ENCODE results near the gene CDC42EP5. TPM values are rescaled to one million over a fixed set of nuclear protein-coding genes. Genes with fewer than 3 reads are reported as not detected.

Gene CDC42EP5
- total and polyA plus RNA-seq, 10 of the 15 experiments (the other 5 are each of a cell fraction or from before 2014, with no cell fraction given): 0.42 to 1.8 (median 1.4) TPM; not detected in 6

DNA sequence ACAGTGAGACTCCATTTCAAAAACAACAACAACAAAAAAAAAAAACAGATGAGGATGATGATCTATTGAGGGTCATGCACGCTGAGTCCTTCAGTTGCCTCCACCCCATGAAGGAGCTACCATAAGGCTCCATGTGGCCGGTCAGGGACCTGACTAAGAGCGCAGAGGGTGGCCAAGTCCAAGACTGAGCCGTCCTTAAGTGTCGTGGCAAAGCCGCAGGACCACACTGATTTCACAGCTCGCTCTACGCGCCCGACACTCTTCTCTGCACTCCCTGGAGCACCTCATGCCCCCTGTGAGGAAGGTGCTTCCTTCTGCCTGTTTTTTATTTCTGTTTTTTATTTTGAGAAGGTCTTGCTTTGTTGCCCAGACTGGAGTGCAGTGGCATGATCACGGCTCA lies 45.5 kb downstream of the CDC42EP5 start:
- intact Hi-C loops (cut with micrococcal nuclease; ENCODE audit: unreplicated experiment) (no loop called here), in situ Hi-C loops (cut with MboI) (no loop called here)
- Histone ChIP-seq H3K4me3 (no peak overlapping the region), H3K36me3 (ENCODE audit: control insufficient read depth in 2 of 2, insufficient read depth in 2 of 2, low read length in 1 of 2) (no peaks in the 10 kb centered on the region), H4K20me1 (ENCODE audit: control insufficient read depth, insufficient read depth) (no peaks in the 10 kb centered on the region; the same call in 1 of the 2 replicates), H3K9me3 (replicated peaks; ENCODE audit: control insufficient read depth, insufficient read depth, low read length) (no peaks in the 10 kb centered on the region), H2AFZ (ENCODE audit: control insufficient read depth, low read depth, low read length) (no peak overlapping the region), H3K79me2 (ENCODE audit: control insufficient read depth, insufficient read depth, low read length) (no peaks in the 10 kb centered on the region), H3K4me2 (ENCODE audit: control insufficient read depth, insufficient read depth) (no peak overlapping the region), H3K4me1 (ENCODE audit: control insufficient read depth, insufficient read depth, low read length) (no peaks in the 10 kb centered on the region), H3K27ac (ENCODE audit: control insufficient read depth, insufficient read depth) (no peak overlapping the region), H3K9ac (ENCODE audit: control insufficient read depth, insufficient read depth, low read length) (no peak overlapping the region), H3K27me3 (replicated peaks in 1 of 2; ENCODE audit: control insufficient read depth in 2 of 2, insufficient read depth in 2 of 2, low read length in 1 of 2) (no peaks in the 10 kb centered on the region; a peak in 1 of 4 replicates)
- ChIA-PET CTCF (no interaction called here), RAD21 (ENCODE audit: unreplicated experiment) (no interaction called here), POLR2A (no interaction called here), SMC1A (ENCODE audit: uncharacterized antibody, unreplicated experiment) (no interaction called here)
- no peak for DNase-seq (ENCODE audit: low read depth, low spot score)
- WGBS (ENCODE audit: insufficient coverage, insufficient replicate concordance, low lambda C conversion rate, missing lambda C conversion rate): 75% methylated on average over 11 of the region's 11 CpGs
- no peak for FAIRE-seq
- TF ChIP-seq NR2C2 (IDR thresholded peaks at IDR 0.05; ENCODE audit: borderline replicate concordance, control insufficient read depth, insufficient read length, low read depth): no peak
- no peak for TF ChIP-seq BRCA1 (IDR thresholded peaks at IDR 0.05; ENCODE audit: low read depth, low read length)
- TF ChIP-seq RAD21 (IDR thresholded peaks at IDR 0.05; ENCODE audit: insufficient read depth, low read depth, low read length): no peak
- no peak for TF ChIP-seq CHD4 (IDR thresholded peaks at IDR 0.05)
- TF ChIP-seq ZNF217 (IDR thresholded peaks at IDR 0.05): no peak
- TF ChIP-seq, protein P1, sequence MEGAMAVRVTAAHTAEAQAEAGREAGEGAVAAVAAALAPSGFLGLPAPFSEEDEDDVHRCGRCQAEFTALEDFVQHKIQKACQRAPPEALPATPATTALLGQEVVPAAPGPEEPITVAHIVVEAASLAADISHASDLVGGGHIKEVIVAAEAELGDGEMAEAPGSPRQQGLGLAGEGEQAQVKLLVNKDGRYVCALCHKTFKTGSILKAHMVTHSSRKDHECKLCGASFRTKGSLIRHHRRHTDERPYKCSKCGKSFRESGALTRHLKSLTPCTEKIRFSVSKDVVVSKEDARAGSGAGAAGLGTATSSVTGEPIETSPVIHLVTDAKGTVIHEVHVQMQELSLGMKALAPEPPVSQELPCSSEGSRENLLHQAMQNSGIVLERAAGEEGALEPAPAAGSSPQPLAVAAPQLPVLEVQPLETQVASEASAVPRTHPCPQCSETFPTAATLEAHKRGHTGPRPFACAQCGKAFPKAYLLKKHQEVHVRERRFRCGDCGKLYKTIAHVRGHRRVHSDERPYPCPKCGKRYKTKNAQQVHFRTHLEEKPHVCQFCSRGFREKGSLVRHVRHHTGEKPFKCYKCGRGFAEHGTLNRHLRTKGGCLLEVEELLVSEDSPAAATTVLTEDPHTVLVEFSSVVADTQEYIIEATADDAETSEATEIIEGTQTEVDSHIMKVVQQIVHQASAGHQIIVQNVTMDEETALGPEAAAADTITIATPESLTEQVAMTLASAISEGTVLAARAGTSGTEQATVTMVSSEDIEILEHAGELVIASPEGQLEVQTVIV (IDR thresholded peaks at IDR 0.05; ENCODE audit: borderline replicate concordance, partially characterized antibody): no peak
- no peak for TF ChIP-seq IRF4 (IDR thresholded peaks at IDR 0.05; ENCODE audit: low read depth, low read length)
- no peak for TF ChIP-seq TBL1XR1 (IDR thresholded peaks at IDR 0.05; ENCODE audit: low read depth, low read length)
- no peak for TF ChIP-seq PAX5 (IDR thresholded peaks at IDR 0.05; ENCODE audit: borderline replicate concordance, low read depth, low read length)
- TF ChIP-seq, protein P2, sequence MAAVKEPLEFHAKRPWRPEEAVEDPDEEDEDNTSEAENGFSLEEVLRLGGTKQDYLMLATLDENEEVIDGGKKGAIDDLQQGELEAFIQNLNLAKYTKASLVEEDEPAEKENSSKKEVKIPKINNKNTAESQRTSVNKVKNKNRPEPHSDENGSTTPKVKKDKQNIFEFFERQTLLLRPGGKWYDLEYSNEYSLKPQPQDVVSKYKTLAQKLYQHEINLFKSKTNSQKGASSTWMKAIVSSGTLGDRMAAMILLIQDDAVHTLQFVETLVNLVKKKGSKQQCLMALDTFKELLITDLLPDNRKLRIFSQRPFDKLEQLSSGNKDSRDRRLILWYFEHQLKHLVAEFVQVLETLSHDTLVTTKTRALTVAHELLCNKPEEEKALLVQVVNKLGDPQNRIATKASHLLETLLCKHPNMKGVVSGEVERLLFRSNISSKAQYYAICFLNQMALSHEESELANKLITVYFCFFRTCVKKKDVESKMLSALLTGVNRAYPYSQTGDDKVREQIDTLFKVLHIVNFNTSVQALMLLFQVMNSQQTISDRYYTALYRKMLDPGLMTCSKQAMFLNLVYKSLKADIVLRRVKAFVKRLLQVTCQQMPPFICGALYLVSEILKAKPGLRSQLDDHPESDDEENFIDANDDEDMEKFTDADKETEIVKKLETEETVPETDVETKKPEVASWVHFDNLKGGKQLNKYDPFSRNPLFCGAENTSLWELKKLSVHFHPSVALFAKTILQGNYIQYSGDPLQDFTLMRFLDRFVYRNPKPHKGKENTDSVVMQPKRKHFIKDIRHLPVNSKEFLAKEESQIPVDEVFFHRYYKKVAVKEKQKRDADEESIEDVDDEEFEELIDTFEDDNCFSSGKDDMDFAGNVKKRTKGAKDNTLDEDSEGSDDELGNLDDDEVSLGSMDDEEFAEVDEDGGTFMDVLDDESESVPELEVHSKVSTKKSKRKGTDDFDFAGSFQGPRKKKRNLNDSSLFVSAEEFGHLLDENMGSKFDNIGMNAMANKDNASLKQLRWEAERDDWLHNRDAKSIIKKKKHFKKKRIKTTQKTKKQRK (IDR thresholded peaks at IDR 0.05; ENCODE audit: low read depth, low read length): no peak
- TF ChIP-seq MXI1 (IDR thresholded peaks at IDR 0.05; ENCODE audit: low read depth, low read length): no peak
- TF ChIP-seq ZSCAN29 (IDR thresholded peaks at IDR 0.05): no peak
- TF ChIP-seq CBX3 (IDR thresholded peaks at IDR 0.05; ENCODE audit: borderline replicate concordance, low read depth): no peak
- TF ChIP-seq KAT2A (conservative IDR thresholded peaks at IDR 0.05; ENCODE audit: control insufficient read depth, low read depth, low read length): no peak
- TF ChIP-seq NR2C1 (IDR thresholded peaks at IDR 0.05): no peak
- TF ChIP-seq WRNIP1 (IDR thresholded peaks at IDR 0.05; ENCODE audit: borderline replicate concordance, low read depth, low read length): no peak
- TF ChIP-seq SMC3 (IDR thresholded peaks at IDR 0.05; ENCODE audit: borderline replicate concordance, low read length): no peak
- TF ChIP-seq GABPA (IDR thresholded peaks at IDR 0.05; ENCODE audit: low read depth): no peak
- no peak for TF ChIP-seq BMI1 (IDR thresholded peaks at IDR 0.05; ENCODE audit: borderline replicate concordance)
- no peak for ATAC-seq
- no TSS peak for BruUV-seq (replicated peaks)

Data from GM12878 (cell line).